Smooth muscle cell (in vitro differentiated cells): ENCODE data around the gene HIVEP3. TPM values are rescaled to one million over a fixed set of nuclear protein-coding genes. Genes with fewer than 3 reads are reported as not detected.

Experiments
- DNase-seq: peaks from one replicate; lab custom pipeline; 2025; ENCODE audit not compliant: unreplicated experiment; lab: John Stamatoyannopoulos, UW
- H2AFZ ChIP-seq: fragments of 200-600 bp; sonication (generic); 2 replicates; pipeline ENCODE4 v1.6.0; 2016; ENCODE audit warnings: antibody characterized with exemption, low read depth, mild to moderate bottlenecking
- H3F3A ChIP-seq: fragments of 200-600 bp; sonication (generic); 2 replicates; pipeline ENCODE4 v1.6.0; 2017; ENCODE audit warnings: antibody characterized with exemption, low read depth
- H3K27ac ChIP-seq: fragments of 200-600 bp; sonication (generic); 2 replicates; pipeline ENCODE4 v1.5.1; 2016; ENCODE audit warnings: low read depth, mild to moderate bottlenecking
- H3K27me3 ChIP-seq: fragments of 200-600 bp; sonication (generic); 2 replicates; pipeline ENCODE4 v1.6.1; 2016; ENCODE audit warnings: low read depth, mild to moderate bottlenecking
- H3K36me3 ChIP-seq: fragments of 200-600 bp; sonication (generic); 2 replicates; pipeline ENCODE4 v1.5.1; 2016; ENCODE audit warnings: low read depth
- H3K4me1 ChIP-seq: fragments of 200-600 bp; sonication (generic); 2 replicates; pipeline ENCODE4 v1.5.1; 2016; ENCODE audit warnings: low read depth
- H3K4me2 ChIP-seq: fragments of 200-600 bp; sonication (generic); 2 replicates; pipeline ENCODE4 v1.6.0; 2016; ENCODE audit warnings: mild to moderate bottlenecking
- H3K4me3 ChIP-seq: fragments of 200-600 bp; sonication (generic); 2 replicates; pipeline ENCODE4 v1.5.1; 2016; ENCODE audit warnings: mild to moderate bottlenecking
- H3K79me2 ChIP-seq: fragments of 200-600 bp; sonication (generic); 2 replicates; pipeline ENCODE4 v1.6.0; 2016; ENCODE audit warnings: low read depth, mild to moderate bottlenecking
- H3K9ac ChIP-seq: fragments of 200-600 bp; sonication (generic); 2 replicates; pipeline ENCODE4 v1.6.0; 2016; ENCODE audit warnings: low read depth
- H3K9me3 ChIP-seq: fragments of 200-600 bp; sonication (generic); replicated peaks from 2 replicates; pipeline ENCODE4 v1.5.1; 2016; ENCODE audit warnings: low read depth
- H4K20me1 ChIP-seq: fragments of 200-600 bp; sonication (generic); 2 replicates; pipeline ENCODE4 v1.6.0; 2016; ENCODE audit warnings: low read depth
- CTCF ChIP-seq: fragments of 200-600 bp; sonication (generic); IDR thresholded peaks from 2 replicates; pipeline ENCODE4 v1.5.1; 2017; ENCODE audit warnings: borderline replicate concordance, mild to moderate bottlenecking, antibody characterized with exemption; ENCODE audit not compliant: insufficient read depth, poor library complexity, severe bottlenecking
- WGBS: methylation state at CpG from one replicate; pipeline ENCODE4 v1.1.7; 2016; ENCODE audit warnings: low lambda C conversion rate; 5-methylcytosine and 5-hydroxymethylcytosine counted together
- polyA plus RNA-seq: library from polyadenylated mRNA; unstranded; fragments of >200 nt; fragmentation: Nextera tagmentation; extraction: Ambion mirVana; gene quantifications from 2 replicates; pipeline ENCODE4 v1.2.1, GENCODE V29; 2016
- total RNA-seq: library from RNA; depleted of rRNA; stranded (reverse); fragments of >200 nt; gene quantifications from 2 replicates; pipeline ENCODE4 v1.2.3, GENCODE V29; 2014

Gene HIVEP3
- total and polyA plus RNA-seq, 2 experiments from 2014 or later: 2.1 to 6.4 TPM

GRCh38 chr1:41678111-41678878 lies 240.4 kb downstream of the HIVEP3 start:
- Histone ChIP-seq H3K27ac (peak overlapping the region; percentile 66), H3K27me3 (no peaks in the 10 kb centered on the region), H3K36me3 (no peaks in the 10 kb centered on the region), H4K20me1 (no peaks in the 10 kb centered on the region), H3K4me3 (no peak overlapping the region), H3K4me1 (peaks cover 4% of the 10 kb centered on the region), H2AFZ (no peak overlapping the region), H3K9me3 (no peaks in the 10 kb centered on the region), H3K9ac (no peak overlapping the region), H3K79me2 (no peaks in the 10 kb centered on the region), H3K4me2 (peak overlapping the region; percentile 61), H3F3A (peaks cover 9% of the 10 kb centered on the region)
- DNase-seq: no peak
- no peak for TF ChIP-seq CTCF
- 40% methylated on average over 13 of the region's 13 CpGs for WGBS

GRCh38 chr1:41677620-41678019 lies 241.1 kb downstream of the HIVEP3 start:
- Histone ChIP-seq H3K9me3 (no peaks in the 10 kb centered on the region), H4K20me1 (no peaks in the 10 kb centered on the region), H3K4me1 (peaks cover 11% of the 10 kb centered on the region), H3K36me3 (no peaks in the 10 kb centered on the region), H3K4me2 (peak overlapping the region; percentile 61), H3K27me3 (no peaks in the 10 kb centered on the region), H2AFZ (no peak overlapping the region), H3K27ac (peak overlapping the region; percentile 66), H3F3A (peaks cover 9% of the 10 kb centered on the region), H3K9ac (no peak overlapping the region), H3K79me2 (no peaks in the 10 kb centered on the region), H3K4me3 (no peak overlapping the region)
- WGBS: 78% methylated on average over 7 of the region's 7 CpGs
- no peak for DNase-seq
- no peak for TF ChIP-seq CTCF

- Histone ChIP-seq H3K9me3 (no peaks in the 10 kb centered on the region), H3K4me2 (no peak overlapping the region), H3K4me3 (no peak overlapping the region), H3F3A (peaks cover 4% of the 10 kb centered on the region), H3K27ac (no peak overlapping the region), H3K4me1 (peaks cover 25% of the 10 kb centered on the region), H3K27me3 (no peaks in the 10 kb centered on the region), H4K20me1 (no peaks in the 10 kb centered on the region), H3K36me3 (no peaks in the 10 kb centered on the region), H2AFZ (no peak overlapping the region), H3K9ac (no peak overlapping the region), H3K79me2 (no peaks in the 10 kb centered on the region)
- no peak for TF ChIP-seq CTCF
- DNase-seq: no peak
- 94% methylated on average over 1 of the region's 1 CpG for WGBS
These were observed 243.3 kb downstream of the HIVEP3 start for GRCh38 chr1:41675401-41675800.

- no peaks in the 10 kb centered on the region for H3K9me3 ChIP-seq
- H4K20me1 ChIP-seq: no peaks in the 10 kb centered on the region
- H3K4me1 ChIP-seq: peaks cover 25% of the 10 kb centered on the region
- no peak overlapping the region for H3K27ac ChIP-seq
- H3F3A ChIP-seq: peaks cover 3% of the 10 kb centered on the region
- no peak overlapping the region for H3K4me2 ChIP-seq
- no peaks in the 10 kb centered on the region for H3K36me3 ChIP-seq
- H3K9ac ChIP-seq: no peak overlapping the region
- 87% methylated on average over 10 of the region's 10 CpGs for WGBS
- no peak for DNase-seq
- no peak overlapping the region for H3K4me3 ChIP-seq
- no peak for TF ChIP-seq CTCF
- H3K27me3 ChIP-seq: no peaks in the 10 kb centered on the region
- H2AFZ ChIP-seq: no peak overlapping the region
- H3K79me2 ChIP-seq: no peaks in the 10 kb centered on the region
These were observed 244.2 kb downstream of the HIVEP3 start for GRCh38 chr1:41674522-41674921.
